AML-193 (cell line): ENCODE results near the gene ACOT7.

Source experiments
- DNase-seq, 2 experiments: peaks; one replicate each; lab custom pipeline; 2025; lab: John Stamatoyannopoulos, UW

The ACOT7 gene

DNA sequence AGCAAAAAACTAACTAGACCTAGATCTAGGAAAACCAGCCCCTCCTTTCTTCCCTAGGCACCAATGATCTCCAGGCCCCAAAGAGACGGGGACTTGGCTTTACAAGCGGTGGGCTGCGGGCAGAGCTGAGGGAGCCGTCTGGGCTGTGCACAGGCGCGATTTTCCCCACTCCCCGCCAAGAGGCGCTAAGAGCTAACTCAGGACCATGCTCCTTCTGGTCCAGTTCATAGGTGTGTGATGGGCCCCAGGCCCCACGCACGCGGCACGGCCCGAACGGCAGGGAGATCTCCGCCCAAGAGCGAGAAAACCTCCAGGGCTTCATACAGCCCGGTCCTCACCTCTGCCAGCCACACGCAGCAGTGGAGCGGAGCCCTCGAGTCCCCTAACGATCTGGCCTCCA is 125.2 kb downstream of the ACOT7 start:
- DNase-seq, result no peak

DNA sequence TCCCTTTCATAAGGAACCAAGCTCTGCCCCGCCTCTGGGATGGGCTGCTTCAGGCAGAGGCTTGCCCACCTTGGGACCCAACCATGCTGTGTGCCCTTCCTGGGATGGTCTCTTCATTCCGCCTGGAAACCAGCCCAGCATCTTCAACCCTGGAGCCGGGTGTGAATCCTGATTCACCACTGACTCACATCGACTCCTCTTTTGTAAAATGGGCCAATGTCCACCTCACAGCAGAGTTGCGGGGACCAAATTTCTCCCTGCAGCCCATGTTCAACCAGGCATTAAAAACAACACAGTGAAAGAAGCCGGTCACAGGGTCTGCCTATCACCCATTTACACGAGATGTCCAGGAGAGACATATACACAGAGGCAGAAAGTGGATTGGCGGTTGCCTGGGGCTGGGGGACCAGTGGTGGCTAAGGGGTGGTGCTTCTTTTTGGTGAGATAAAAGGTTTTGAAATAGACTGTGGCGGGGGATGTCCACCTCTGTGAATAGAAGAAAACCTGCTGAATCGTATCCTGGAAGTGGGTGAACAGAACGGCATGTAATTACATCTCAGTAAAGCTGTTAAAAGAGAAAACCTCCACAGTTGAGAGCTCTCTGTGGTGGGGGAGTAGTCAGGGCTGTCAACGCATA is 125.8 kb downstream of the ACOT7 start:
- no peak for DNase-seq

DNA sequence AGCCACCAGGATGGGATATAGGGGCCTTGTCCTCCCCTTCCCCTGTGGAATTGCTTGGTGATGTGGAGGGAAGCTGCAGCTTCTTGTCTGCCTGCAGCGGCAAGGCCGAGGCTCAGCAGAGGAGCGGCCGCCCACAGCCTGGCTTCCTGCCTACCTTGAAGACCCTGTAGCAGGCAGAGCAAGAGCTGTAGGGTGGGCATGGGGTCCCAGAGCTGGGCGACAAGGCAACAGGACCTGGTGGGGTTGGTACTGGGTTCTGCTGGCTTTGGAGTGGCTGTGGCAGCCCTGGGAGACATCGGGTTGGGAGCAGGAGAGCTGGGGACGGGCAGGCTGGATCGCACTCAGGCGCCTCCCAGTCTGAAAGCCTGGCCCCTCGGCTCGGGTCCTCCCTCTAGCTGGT is 126.9 kb downstream of the ACOT7 start:
- DNase-seq, result no peak

GRCh38 chr1:6265151-6265550 is 128.4 kb downstream of the ACOT7 start:
- DNase-seq, result no peak

- DNase-seq, result no peak
Observed at GRCh38 chr1:6263716-6264115, 129.9 kb downstream of the ACOT7 start.

- no peak for DNase-seq
Observed at GRCh38 chr1:6262555-6263420, 130.8 kb downstream of the ACOT7 start.

- no peak for DNase-seq
Observed at GRCh38 chr1:6261615-6261995, 132.0 kb downstream of the ACOT7 start.

DNA sequence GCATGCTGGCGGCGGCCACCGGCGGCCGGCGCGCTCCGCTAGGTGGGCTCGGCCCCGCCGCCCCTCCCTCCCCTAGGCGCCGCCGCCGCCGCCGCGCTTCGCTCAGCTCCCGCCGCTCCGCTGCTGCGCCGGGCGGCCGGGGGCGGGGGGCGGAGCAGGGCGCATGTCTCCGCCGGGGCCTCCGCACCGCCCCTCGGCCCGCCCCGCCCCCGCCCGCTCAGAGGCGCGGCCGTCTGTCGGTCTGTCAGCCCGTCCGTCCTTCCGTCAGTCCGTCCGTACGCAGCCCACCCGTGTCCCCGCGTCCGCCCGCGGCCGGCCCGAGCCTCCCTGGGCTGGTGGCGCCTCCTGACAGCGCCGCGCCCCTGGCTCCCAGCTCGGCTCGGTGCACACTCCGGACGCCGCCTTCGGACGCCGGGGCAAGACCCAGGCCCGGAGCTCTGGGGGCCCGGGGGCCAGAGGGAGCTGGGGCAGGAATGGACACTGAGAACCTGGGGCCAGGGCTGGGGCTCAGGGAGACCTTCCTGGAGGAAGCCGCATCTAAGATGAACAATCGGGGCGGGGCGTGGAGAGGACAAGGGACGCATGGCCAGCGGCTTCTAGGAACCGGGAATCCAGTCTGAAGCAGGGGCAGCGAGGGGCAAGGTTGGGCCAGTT is 132.5 kb downstream of the ACOT7 start, which contains the start of gene GPR153:
Gene GPR153, minus strand, starts transcription at position 138 of the 654 bp plus-strand sequence. CDS start 6,193 bp downstream, outside the sequence.
- DNase-seq, result no peak

DNA sequence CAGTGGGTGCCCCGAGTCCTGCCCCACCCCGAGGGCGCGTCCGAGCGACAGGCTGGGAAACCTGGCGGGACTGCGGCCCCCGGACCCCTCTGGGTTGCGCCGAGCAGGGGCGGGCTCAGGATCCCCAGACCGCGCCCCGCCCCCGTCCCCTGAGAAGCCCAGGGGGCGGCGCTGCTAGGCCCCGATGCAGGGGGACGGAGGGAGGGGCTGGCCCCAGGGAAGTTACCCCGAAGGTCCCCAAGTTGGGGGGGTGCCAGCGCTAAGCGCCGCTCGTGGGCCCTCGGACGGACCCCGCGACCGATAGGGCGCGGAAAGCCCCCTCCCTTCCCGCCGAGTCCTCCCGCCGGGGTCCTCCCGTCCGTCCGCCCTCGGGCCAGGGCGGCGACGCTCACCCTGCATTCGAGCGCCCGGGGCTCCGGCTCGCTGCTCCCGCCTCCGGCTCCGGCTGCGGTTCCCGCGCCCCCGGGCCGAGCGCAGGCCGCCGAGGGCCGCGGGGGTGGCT is 133.1 kb downstream of the ACOT7 start:
- DNase-seq, result no peak

- DNase-seq, result peak; percentile 71 to 72
Observed at GRCh38 chr1:6259491-6260362, 133.8 kb downstream of the ACOT7 start.

DNA sequence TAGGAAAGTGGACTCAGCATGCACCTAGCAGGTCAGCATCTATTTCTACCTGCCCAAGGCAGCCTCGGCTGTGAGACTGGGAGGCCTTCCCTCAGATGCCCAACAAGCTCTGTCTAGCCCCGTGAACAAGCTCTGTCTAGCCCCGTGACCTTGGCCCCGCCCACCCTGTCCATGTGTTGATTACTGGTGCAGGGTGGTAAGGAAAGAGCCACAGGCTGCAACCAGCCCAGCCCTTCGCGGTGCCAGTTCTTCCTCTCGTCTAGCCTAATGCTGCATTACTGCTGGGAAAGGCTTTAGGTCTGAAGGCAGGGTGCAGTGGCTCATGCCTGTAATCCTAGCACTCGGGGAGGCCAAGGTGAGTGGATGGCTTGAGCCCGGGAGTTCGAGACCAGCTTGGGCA is 134.9 kb downstream of the ACOT7 start:
- DNase-seq, result no peak

DNA sequence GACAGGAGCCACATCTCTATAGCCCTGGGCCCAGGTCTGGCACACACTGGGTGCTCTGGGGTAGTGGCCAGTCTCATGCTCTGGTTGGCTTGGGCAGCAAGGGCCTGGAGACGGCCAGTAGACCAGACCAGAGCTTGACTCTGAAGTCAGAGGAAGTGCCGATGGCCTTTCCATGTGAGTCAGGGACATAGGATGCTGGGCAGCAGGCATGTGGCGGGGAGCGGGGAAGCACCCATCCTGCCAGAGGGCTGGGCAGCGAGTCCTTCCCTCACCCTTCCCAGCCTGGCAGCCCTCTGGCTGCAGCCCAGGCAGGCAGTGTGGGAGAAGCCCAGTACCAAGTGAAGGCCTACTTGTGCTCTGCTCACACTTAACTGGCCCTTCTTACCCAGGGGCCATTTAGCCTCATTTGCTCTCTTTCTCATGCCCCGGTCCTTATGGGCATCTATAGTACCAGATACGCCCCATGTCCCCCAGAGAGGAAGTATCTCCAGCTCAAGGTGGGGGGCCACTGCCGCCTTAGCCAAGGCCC is 136.0 kb downstream of the ACOT7 start:
- DNase-seq, result no peak

- DNase-seq, result no peak
Observed at GRCh38 chr1:6256645-6257044, 136.9 kb downstream of the ACOT7 start.

- DNase-seq, result no peak
Observed at GRCh38 chr1:6254691-6255090, 138.9 kb downstream of the ACOT7 start.

DNA sequence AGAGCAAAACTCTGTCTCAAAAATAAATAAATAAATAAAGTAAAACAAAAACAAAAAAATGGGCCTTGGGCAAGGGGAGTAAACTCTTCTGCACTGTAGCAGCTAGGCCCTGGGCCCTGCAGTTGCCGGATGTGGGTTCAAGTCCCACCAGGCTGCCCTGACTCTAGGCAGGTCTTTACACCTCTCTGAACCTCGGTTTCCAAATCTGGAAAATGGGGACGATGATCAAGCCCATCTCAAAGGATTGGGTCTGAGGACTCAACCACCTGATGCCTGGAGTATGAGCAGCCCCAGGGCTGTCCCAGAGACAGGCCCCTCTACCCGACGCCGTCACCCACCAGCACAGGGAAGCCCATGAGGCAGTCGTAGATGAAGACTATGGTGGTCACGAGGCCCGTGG is 140.2 kb downstream of the ACOT7 start:
- DNase-seq, result no peak

DNA sequence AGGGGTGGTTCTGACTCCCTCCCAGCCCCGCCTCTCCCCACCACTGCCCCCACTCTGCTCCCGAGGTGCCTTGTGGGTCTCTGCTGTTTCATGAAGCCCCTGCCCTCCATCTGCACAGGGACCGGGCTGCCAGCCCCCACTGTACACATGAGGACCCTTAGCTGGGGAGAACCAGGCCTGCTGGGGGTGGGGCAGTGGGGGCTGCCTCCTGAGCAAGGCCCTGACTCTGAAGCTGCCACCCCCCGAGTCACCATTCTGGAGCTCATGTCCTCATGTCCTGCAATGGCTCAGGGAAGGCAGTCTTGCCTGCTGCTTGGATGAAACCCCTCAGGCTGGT is 141.2 kb downstream of the ACOT7 start:
- DNase-seq, result no peak

- no peak for DNase-seq
Observed at GRCh38 chr1:6251681-6252373, 141.7 kb downstream of the ACOT7 start.

DNA sequence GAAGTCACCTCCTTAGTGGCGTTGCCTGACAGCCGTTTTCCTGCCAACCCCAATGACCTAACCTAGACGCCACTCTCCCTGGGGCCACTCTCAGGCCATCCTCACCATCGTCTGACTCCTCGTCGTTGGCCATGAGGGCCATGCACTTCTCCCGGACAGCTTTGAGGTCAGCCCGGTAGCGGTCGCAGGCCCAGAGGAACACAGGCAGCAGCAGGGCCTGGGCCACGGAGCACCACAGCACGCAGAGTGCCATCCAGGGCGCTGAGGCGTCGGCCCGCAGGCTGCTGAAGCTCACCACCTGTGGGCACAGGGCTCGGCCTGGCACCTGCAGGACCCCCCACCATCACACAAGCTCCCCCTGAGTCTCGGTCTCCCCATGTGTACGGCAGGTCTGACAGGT is 142.3 kb downstream of the ACOT7 start:
- no peak for DNase-seq

DNA sequence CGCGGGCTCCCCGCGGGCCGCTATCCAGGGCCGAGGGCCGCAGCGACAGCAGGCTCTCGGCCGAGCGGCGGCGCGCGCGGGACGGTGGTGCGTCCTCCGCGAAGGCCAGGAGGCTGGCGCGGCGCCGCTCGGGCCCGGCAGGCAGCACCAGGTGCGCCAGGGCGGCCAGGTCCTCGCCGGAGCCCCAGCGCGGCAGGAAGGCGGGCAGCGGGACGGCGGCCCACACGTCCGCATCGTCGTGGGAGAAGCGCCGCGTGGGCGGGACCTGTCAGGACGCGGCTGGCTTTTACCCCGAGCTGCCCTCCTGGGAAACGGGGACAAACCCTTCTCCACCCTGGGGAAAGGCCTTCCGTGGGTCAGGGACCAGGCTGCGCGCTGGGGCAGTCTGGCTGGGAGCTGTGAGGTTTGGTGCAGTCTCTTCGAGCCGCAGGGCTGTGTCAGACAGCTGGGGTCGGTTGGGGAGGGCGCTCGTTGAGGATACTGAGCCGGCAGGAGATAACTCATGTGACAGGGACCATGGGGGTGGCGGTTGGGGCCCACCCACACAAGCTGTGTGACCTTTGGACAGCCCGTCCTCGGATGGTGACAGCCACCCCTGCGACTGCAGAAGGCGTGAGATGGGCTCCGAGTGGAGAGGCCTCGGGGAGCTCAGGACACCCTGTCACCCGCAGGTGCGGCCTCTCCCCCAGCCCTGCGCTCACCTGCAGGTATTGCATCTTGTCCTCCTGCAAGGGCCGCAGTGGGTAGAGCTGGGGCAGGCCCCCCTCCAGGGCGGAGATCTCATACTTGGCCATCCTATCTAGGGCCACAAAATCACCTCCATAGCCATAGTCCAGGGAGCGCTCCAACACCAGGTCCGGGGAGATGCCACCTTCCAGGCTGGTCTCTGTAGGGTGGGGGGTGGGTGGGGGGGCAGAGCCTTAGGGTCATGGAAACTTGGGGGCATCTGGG is 143.6 kb downstream of the ACOT7 start:
- no peak for DNase-seq
